ENCODE data around the gene CENPO. TPM values are rescaled to one million over a fixed set of nuclear protein-coding genes. Genes with fewer than 3 reads are reported as not detected.

The CENPO gene
- total RNA-seq, 6 experiments from 2014 or later, result 1.6 to 6.0 (median 3.1) TPM

- WGBS (ENCODE audit: insufficient coverage, low coverage, low lambda C conversion rate, missing lambda C conversion rate), result 100% methylated on average over 2 of the region's 4 CpGs
- Histone ChIP-seq H3K4me1 (peaks cover 0 to 6% (median 0%) of the 10 kb centered on the region in 4 donors), H3K9me3 (no peaks in the 10 kb centered on the region), H3K36me3 (no peaks in the 10 kb centered on the region), H3K4me3 (no peak overlapping the region), H3K27me3 (no peaks in the 10 kb centered on the region), H3K27ac (no peak overlapping the region)
- intact Hi-C loops (cut with DNase I), result no loop called here
- ATAC-seq, result no peak
- no peak for DNase-seq
- no peak for TF ChIP-seq CTCF (IDR thresholded peaks at IDR 0.05)
- no peak for TF ChIP-seq POLR2A (IDR thresholded peaks at IDR 0.05)
These were observed 20.5 kb downstream of the CENPO start for GRCh38 chr2:24813691-24814137.

GRCh38 chr2:24814516-24814915, 21.3 kb downstream of the CENPO start:
- TF ChIP-seq CTCF (IDR thresholded peaks at IDR 0.05), result no peak
- no peak for TF ChIP-seq POLR2A (IDR thresholded peaks at IDR 0.05)
- Histone ChIP-seq H3K27me3 (no peaks in the 10 kb centered on the region), H3K4me1 (peaks cover 0 to 6% (median 0%) of the 10 kb centered on the region in 4 donors), H3K9me3 (no peaks in the 10 kb centered on the region), H3K27ac (no peak overlapping the region), H3K4me3 (no peak overlapping the region), H3K36me3 (no peaks in the 10 kb centered on the region)
- ATAC-seq (no peak), DNase-seq (no peak)
- 90% methylated on average over 4 of the region's 4 CpGs for WGBS (ENCODE audit: insufficient coverage, low coverage, low lambda C conversion rate, missing lambda C conversion rate)
- intact Hi-C loops (cut with DNase I), result no loop called here

GRCh38 chr2:24815171-24815570, 21.9 kb downstream of the CENPO start:
- Histone ChIP-seq H3K9me3 (no peaks in the 10 kb centered on the region), H3K4me3 (no peak overlapping the region), H3K27ac (no peak overlapping the region), H3K4me1 (peaks cover 0 to 6% (median 0%) of the 10 kb centered on the region in 4 donors), H3K36me3 (no peaks in the 10 kb centered on the region), H3K27me3 (no peaks in the 10 kb centered on the region)
- intact Hi-C loops (cut with DNase I), result no loop called here
- no peak for TF ChIP-seq CTCF (IDR thresholded peaks at IDR 0.05)
- TF ChIP-seq POLR2A (IDR thresholded peaks at IDR 0.05), result no peak
- 100% methylated on average over 1 of the region's 4 CpGs for WGBS (ENCODE audit: insufficient coverage, low coverage, low lambda C conversion rate, missing lambda C conversion rate)
- ATAC-seq (no peak), DNase-seq (no peak)

- no peaks in the 10 kb centered on the region for H3K9me3 ChIP-seq
- H3K27me3 ChIP-seq, result no peaks in the 10 kb centered on the region
- H3K4me3 ChIP-seq, result peak overlapping the region in 1 of 3 donors; percentile 15
- H3K27ac ChIP-seq, result peak overlapping the region in 1 of 3 donors; percentile 22
- intact Hi-C loops (cut with DNase I), result no loop called here
- peaks cover 0 to 6% (median 0%) of the 10 kb centered on the region in 4 donors for H3K4me1 ChIP-seq
- TF ChIP-seq POLR2A (IDR thresholded peaks at IDR 0.05), result no peak
- TF ChIP-seq CTCF (IDR thresholded peaks at IDR 0.05), result no peak
- peak in 2 of 4 donors; percentile 73 to 75 for ATAC-seq
- H3K36me3 ChIP-seq, result no peaks in the 10 kb centered on the region
- DNase-seq, result no peak
- 66% methylated on average over 5 of the region's 6 CpGs for WGBS (ENCODE audit: insufficient coverage, low coverage, low lambda C conversion rate, missing lambda C conversion rate)
These were observed 23.2 kb downstream of the CENPO start for GRCh38 chr2:24816404-24816803.

- H3K9me3 ChIP-seq, result no peaks in the 10 kb centered on the region
- intact Hi-C loops (cut with DNase I), result no loop called here
- no peaks in the 10 kb centered on the region for H3K36me3 ChIP-seq
- peak overlapping the region in 1 of 3 donors; percentile 15 for H3K4me3 ChIP-seq
- DNase-seq (no peak), ATAC-seq (no peak)
- peak overlapping the region in 1 of 3 donors; percentile 22 for H3K27ac ChIP-seq
- H3K27me3 ChIP-seq, result no peaks in the 10 kb centered on the region
- TF ChIP-seq POLR2A (IDR thresholded peaks at IDR 0.05), result no peak
- no peak for TF ChIP-seq CTCF (IDR thresholded peaks at IDR 0.05)
- H3K4me1 ChIP-seq, result peaks cover 0 to 6% (median 0%) of the 10 kb centered on the region in 4 donors
- WGBS (ENCODE audit: insufficient coverage, low coverage, low lambda C conversion rate, missing lambda C conversion rate), result 83% methylated on average over 4 of the region's 4 CpGs
These were observed 23.7 kb downstream of the CENPO start for GRCh38 chr2:24816884-24817283.
